Endothelial cell of umbilical vein (primary cell): ENCODE results near the gene EIF3B. TPM values are rescaled to one million over a fixed set of nuclear protein-coding genes. Genes with fewer than 3 reads are reported as not detected.
"Not testable (repeated sequence)": the region's sequence is repeated elsewhere in the genome, so short reads cannot be mapped to it uniquely, and the experiment has no call there.

Experiments
- BruUV-seq: library from RNA; stranded (reverse); fragments of 400-500 nt; replicated peaks from 2 replicates; lab custom pipeline; 2021; lab: Mats Ljungman, UMichigan
- CTCF ChIA-PET: fragments of 300-600, 350-600 bp; sonication (Branson Sonifier 250); formaldehyde crosslinking; loops from one replicate; lab custom pipeline; 2021; ENCODE audit warnings: antibody characterized with exemption, inconsistent platforms; lab: Charles Lee
- POLR2A ChIA-PET: fragments of 300-600, 350-600 bp; sonication (Branson Sonifier 250); formaldehyde crosslinking; loops from one replicate; lab custom pipeline; 2021; ENCODE audit warnings: antibody characterized with exemption, inconsistent platforms; lab: Charles Lee
- DNase-seq: peaks from one replicate; pipeline ENCODE4 v3.0.0-alpha.2; 2011; ENCODE audit warnings: low read depth, low spot score
- FAIRE-seq: peaks from 2 replicates; lab custom pipeline; 2011; peaks lifted over from hg19 to GRCh38; lab: Jason Lieb, UNC
- H2AFZ ChIP-seq: 2 replicates; pipeline ENCODE4 v1.6.0; 2012; ENCODE audit warnings: low read depth, low read length, control low read depth, inconsistent platforms
- H3K27ac ChIP-seq: 2 replicates; pipeline ENCODE4 v1.5.1; 2011; ENCODE audit warnings: low read depth, mild to moderate bottlenecking, control low read depth, low read length, moderate library complexity; ENCODE audit not compliant: insufficient read depth
- H3K27me3 ChIP-seq, 2 experiments: 2 replicates each; pipeline versions ENCODE4 v1.6.0 to v1.6.1; 2011; ENCODE audit warnings: low read length in 2 of 2, mixed read lengths in 1 of 2; ENCODE audit not compliant: control insufficient read depth in 2 of 2, insufficient read depth in 2 of 2
- H3K36me3 ChIP-seq, 2 experiments: 2 replicates in 1 of 2; 3 replicates in 1 of 2; pipeline ENCODE4 v1.5.1; 2011; ENCODE audit warnings: low read length in 2 of 2, mild to moderate bottlenecking in 1 of 2, moderate library complexity in 1 of 2; ENCODE audit not compliant: control insufficient read depth in 2 of 2, insufficient read depth in 2 of 2; ENCODE audit errors: extremely low read depth in 1 of 2
- H3K4me1 ChIP-seq: 3 replicates; pipeline ENCODE4 v1.5.1; 2011; ENCODE audit warnings: mild to moderate bottlenecking, low read length; ENCODE audit not compliant: control insufficient read depth, insufficient read depth; ENCODE audit errors: extremely low read depth
- H3K4me2 ChIP-seq: 2 replicates; pipeline ENCODE4 v1.6.1; 2011; ENCODE audit warnings: low read length, control low read depth, mixed read lengths; ENCODE audit not compliant: insufficient read depth
- H3K4me3 ChIP-seq, 3 experiments: fragments of 200-600 bp in 1 of 3; sonication (generic), shearing (Covaris generic) in 1 of 3; replicated peaks in 1 of 3; 2 replicates each; pipeline ENCODE4 v1.5.1; 2011 to 2016; ENCODE audit warnings: control low read depth in 3 of 3, low read length in 3 of 3, mild to moderate bottlenecking in 2 of 3, inconsistent platforms in 1 of 3, low read depth in 1 of 3, moderate library complexity in 1 of 3; ENCODE audit not compliant: insufficient read depth in 1 of 3
- H3K79me2 ChIP-seq: 2 replicates; pipeline ENCODE4 v1.6.0; 2012; ENCODE audit warnings: low read length, inconsistent platforms; ENCODE audit not compliant: control insufficient read depth, insufficient read depth
- H3K9ac ChIP-seq: replicated peaks from 2 replicates; pipeline ENCODE3; 2011; ENCODE audit warnings: low read length, control low read depth; ENCODE audit not compliant: insufficient read depth; ENCODE audit errors: extremely low read depth
- H3K9me1 ChIP-seq: replicated peaks from 3 replicates; pipeline ENCODE4 v1.6.0; 2011; ENCODE audit warnings: mild to moderate bottlenecking, low read length; ENCODE audit not compliant: control insufficient read depth, insufficient read depth; ENCODE audit errors: extremely low read depth
- H3K9me3 ChIP-seq: replicated peaks from 2 replicates; pipeline ENCODE4 v1.5.1; 2012; ENCODE audit warnings: low read length, inconsistent platforms; ENCODE audit not compliant: control insufficient read depth, insufficient read depth
- H4K20me1 ChIP-seq: replicated peaks from 2 replicates; pipeline ENCODE3; 2011; ENCODE audit warnings: mild to moderate bottlenecking, low read length; ENCODE audit not compliant: control insufficient read depth, insufficient read depth; ENCODE audit errors: extremely low read depth
- EZH2 ChIP-seq: IDR thresholded peaks from 2 replicates; pipeline ENCODE4 v1.6.1; 2012; ENCODE audit warnings: borderline replicate concordance, low read depth, mild to moderate bottlenecking, moderate library complexity, low read length, inconsistent platforms; ENCODE audit not compliant: severe bottlenecking
- GATA2 ChIP-seq: IDR thresholded peaks from 2 replicates; pipeline ENCODE4 v1.7.0; 2011; ENCODE audit warnings: low read depth, mild to moderate bottlenecking, moderate library complexity, mixed read lengths, low read length; ENCODE audit not compliant: insufficient read length, insufficient read depth
- JUN ChIP-seq: IDR thresholded peaks from 2 replicates; pipeline ENCODE4 v1.6.1; 2011; ENCODE audit warnings: borderline replicate concordance, low read depth; ENCODE audit not compliant: insufficient read length, insufficient read depth
- POLR2A ChIP-seq: IDR thresholded peaks from 2 replicates; pipeline ENCODE4 v1.6.1; 2012; ENCODE audit warnings: low read depth, mild to moderate bottlenecking, control low read depth, low read length
- dilution Hi-C: fragments of 300-500 bp; cut with MboI; formaldehyde crosslinking; loops from one replicate; pipeline ENCODE4 v1.15.0; 2019; ENCODE audit warnings: low sequenced_read_pairs; ENCODE audit not compliant: extremely low pct_ligation_motif_present
- intact Hi-C: fragments of 100-400 bp; cut with micrococcal nuclease; formaldehyde crosslinking; loops from one replicate; pipeline ENCODE4 v1.10.0; 2022
- polyA plus RNA-seq, 4 experiments: library from polyadenylated mRNA; depleted of rRNA in 3 of 4; stranded (reverse) in 3 of 4; unstranded in 1 of 4; fragments of >200 nt; gene quantifications; 2 replicates each; pipeline versions ENCODE4 v1.2.1 to v1.2.3, GENCODE V29; 2011 to 2012; ENCODE audit warnings: missing spikeins in 1 of 4
- total RNA-seq: library from RNA; stranded (reverse); gene quantifications from 2 replicates; pipeline ENCODE4 v1.2.3, GENCODE V29; 2021

The EIF3B gene
- total and polyA plus RNA-seq, 2 donors (not counting 3 experiments of a cell fraction or from before 2014, with no cell fraction given): 104 to 207 TPM

- H3K4me2 ChIP-seq: no peak overlapping the region
- DNase-seq: no peak
- no peak overlapping the region for H3K4me3 ChIP-seq
- no peak overlapping the region for H3K27ac ChIP-seq
- dilution Hi-C loops: no loop called here
- no peaks in the 10 kb centered on the region for H3K9me3 ChIP-seq
- TF ChIP-seq POLR2A: no peak
- TF ChIP-seq JUN: no peak
- no peak for TF ChIP-seq GATA2
- no peak for TF ChIP-seq EZH2
- H4K20me1 ChIP-seq: no peaks in the 10 kb centered on the region
- peaks cover 27% of the 10 kb centered on the region for H3K79me2 ChIP-seq
- no peak overlapping the region for H3K9ac ChIP-seq
- H3K9me1 ChIP-seq: no peaks in the 10 kb centered on the region
- CTCF ChIA-PET: interaction anchor here (0.9 to 1.0 kb wide), 2 partner anchors 11 to 55 kb away, joined by 3 read pairs; no protein-coding TSS in a partner anchor
- POLR2A ChIA-PET: interaction anchor here (0.6 kb wide), 2 partner anchors 13 to 806 kb away, joined by 4 read pairs; partner anchors contain the start of gene PSMG3
- no peaks in the 10 kb centered on the region for H3K27me3 ChIP-seq
- intact Hi-C loops: no loop called here
- no TSS peak for BruUV-seq
- H3K4me1 ChIP-seq: no peaks in the 10 kb centered on the region
- H3K36me3 ChIP-seq: peaks cover 18 to 76% of the 10 kb centered on the region in 2 experiments
- H2AFZ ChIP-seq: no peak overlapping the region
- FAIRE-seq: no peak
Observed at GRCh38 chr7:2376351-2377154, 21.9 kb downstream of the EIF3B start.

GRCh38 chr7:2377492-2377891, 22.9 kb downstream of the EIF3B start:
- H3K9me3 ChIP-seq, CTCF ChIA-PET, H3K9me1 ChIP-seq, FAIRE-seq, dilution Hi-C loops, H3K27me3 ChIP-seq, H3K9ac ChIP-seq, intact Hi-C loops, DNase-seq, H3K4me1 ChIP-seq, H3K4me2 ChIP-seq, BruUV-seq, H3K27ac ChIP-seq, H2AFZ ChIP-seq, H4K20me1 ChIP-seq, H3K4me3 ChIP-seq, POLR2A ChIA-PET: not testable (repeated sequence)
- peaks cover 27% of the 10 kb centered on the region for H3K79me2 ChIP-seq
- H3K36me3 ChIP-seq: peaks cover 15 to 66% of the 10 kb centered on the region in 2 experiments

GRCh38 chr7:2378125-2378524, 23.5 kb downstream of the EIF3B start:
- peaks cover 27% of the 10 kb centered on the region for H3K79me2 ChIP-seq
- FAIRE-seq, BruUV-seq: not testable (repeated sequence)

More at GRCh38 chr7:2378125-2378524, 23.5 kb downstream of the EIF3B start:
- H2AFZ ChIP-seq, intact Hi-C loops, POLR2A ChIA-PET, DNase-seq, H3K4me2 ChIP-seq, H3K27me3 ChIP-seq, H3K9me1 ChIP-seq, H4K20me1 ChIP-seq, CTCF ChIA-PET, H3K4me1 ChIP-seq, H3K9me3 ChIP-seq, H3K27ac ChIP-seq, H3K4me3 ChIP-seq, H3K9ac ChIP-seq, dilution Hi-C loops: not testable (repeated sequence)
- H3K36me3 ChIP-seq: peaks cover 13 to 60% of the 10 kb centered on the region in 2 experiments
